IMR-90 (cell line): Measurements from ENCODE around the gene SLC30A5. TPM values are rescaled to one million over a fixed set of nuclear protein-coding genes. Genes with fewer than 3 reads are reported as not detected.

Source experiments
- ATAC-seq: fragments of 200-7000 bp; cut with Tn5 transposase; 2 replicates; pipeline ENCODE4 v1.9.1; 2020; ENCODE audit warnings: low read depth, mild to moderate bottlenecking, moderate library complexity
- BruUV-seq: library from RNA; stranded (reverse); fragments of 400-500 nt; replicated peaks from 2 replicates; lab custom pipeline; 2021; lab: Mats Ljungman, UMichigan
- CTCF ChIA-PET: fragments of 300-600 bp; formaldehyde crosslinking; extraction: SDS; loops from one replicate; lab custom pipeline; 2021; ENCODE audit warnings: antibody characterized with exemption; lab: Yijun Ruan, JAX
- POLR2A ChIA-PET: fragments of 300-600 bp; sonication (Branson Sonifier 250); formaldehyde crosslinking; loops from one replicate; lab custom pipeline; 2022; ENCODE audit warnings: antibody characterized with exemption; ENCODE audit not compliant: unreplicated experiment; lab: Charles Lee
- DNase-seq: peaks from one replicate; pipeline ENCODE4 v3.0.0; 2013
- H2AFZ ChIP-seq: replicated peaks from 2 replicates; pipeline ENCODE3; 2013; ENCODE audit warnings: low read length, mild to moderate bottlenecking; ENCODE audit not compliant: poor library complexity
- H2AK5ac ChIP-seq: 2 replicates; pipeline ENCODE4 v1.6.1; 2013; ENCODE audit warnings: low read depth, low read length, inconsistent platforms
- H2AK9ac ChIP-seq: replicated peaks from 2 replicates; pipeline ENCODE3; 2013; ENCODE audit warnings: mild to moderate bottlenecking, low read depth, low read length, moderate library complexity; ENCODE audit not compliant: poor library complexity
- H2BK120ac ChIP-seq: 2 replicates; pipeline ENCODE4 v1.6.1; 2013; ENCODE audit warnings: low read depth, low read length, inconsistent platforms
- H2BK15ac ChIP-seq: 3 replicates; pipeline ENCODE4 v1.6.1; 2013; ENCODE audit warnings: low read depth, low read length, inconsistent platforms
- H2BK20ac ChIP-seq: 2 replicates; pipeline ENCODE4 v1.6.1; 2013; ENCODE audit warnings: low read depth, mild to moderate bottlenecking, inconsistent platforms, low read length, moderate library complexity
- H2BK5ac ChIP-seq: 2 replicates; pipeline ENCODE4 v1.6.1; 2013; ENCODE audit warnings: mild to moderate bottlenecking, low read depth, low read length, inconsistent platforms; ENCODE audit not compliant: poor library complexity, severe bottlenecking
- H3K14ac ChIP-seq: replicated peaks from 2 replicates; pipeline ENCODE4 v1.6.1; 2013; ENCODE audit warnings: low read depth, low read length, inconsistent platforms
- H3K18ac ChIP-seq: 2 replicates; pipeline ENCODE4 v1.6.1; 2013; ENCODE audit warnings: low read depth, low read length, control low read depth
- H3K23ac ChIP-seq: 2 replicates; pipeline ENCODE4 v1.6.1; 2013; ENCODE audit warnings: low read depth, low read length, inconsistent platforms
- H3K27ac ChIP-seq: 2 replicates; pipeline ENCODE4 v1.5.1; 2013; ENCODE audit warnings: mild to moderate bottlenecking, control low read depth, low read length; ENCODE audit not compliant: insufficient read depth
- H3K27me3 ChIP-seq: 2 replicates; pipeline ENCODE4 v1.6.1; 2013; ENCODE audit warnings: low read length; ENCODE audit not compliant: control insufficient read depth, insufficient read depth
- H3K36me3 ChIP-seq: 2 replicates; pipeline ENCODE4 v1.6.1; 2013; ENCODE audit warnings: low read length, mixed read lengths; ENCODE audit not compliant: control insufficient read depth, insufficient read depth
- H3K4ac ChIP-seq: 2 replicates; pipeline ENCODE4 v1.6.1; 2013; ENCODE audit warnings: low read depth, low read length, inconsistent platforms
- H3K4me1 ChIP-seq: 2 replicates; pipeline ENCODE4 v1.6.1; 2013; ENCODE audit warnings: low read length, mixed read lengths; ENCODE audit not compliant: control insufficient read depth, insufficient read depth
- H3K4me2 ChIP-seq: 2 replicates; pipeline ENCODE4 v1.6.1; 2013; ENCODE audit warnings: low read depth, mild to moderate bottlenecking, control low read depth, low read length, moderate library complexity
- H3K4me3 ChIP-seq: 2 replicates; pipeline ENCODE4 v1.5.1; 2013; ENCODE audit warnings: low read depth, mild to moderate bottlenecking, control low read depth, low read length, moderate library complexity; ENCODE audit not compliant: insufficient read depth
- H3K56ac ChIP-seq: 2 replicates; pipeline ENCODE4 v1.6.1; 2013; ENCODE audit warnings: low read length, inconsistent platforms; ENCODE audit not compliant: insufficient read depth; ENCODE audit errors: extremely low read depth
- H3K79me1 ChIP-seq, 2 experiments: 2 replicates each; pipeline ENCODE4 v1.6.1; 2013; ENCODE audit warnings: low read length in 2 of 2, inconsistent platforms in 1 of 2, low read depth in 1 of 2
- H3K9ac ChIP-seq: 2 replicates; pipeline ENCODE4 v1.6.1; 2013; ENCODE audit warnings: low read depth, low read length, control low read depth
- H3K9me1 ChIP-seq: 2 replicates; pipeline ENCODE4 v1.6.1; 2013; ENCODE audit warnings: low read length, inconsistent platforms; ENCODE audit not compliant: insufficient read depth
- H3K9me3 ChIP-seq: 2 replicates; pipeline ENCODE4 v1.6.1; 2013; ENCODE audit warnings: low read length; ENCODE audit not compliant: control insufficient read depth, insufficient read depth
- H4K20me1 ChIP-seq: 2 replicates; pipeline ENCODE4 v1.6.1; 2013; ENCODE audit warnings: low read length, inconsistent platforms; ENCODE audit not compliant: insufficient read depth
- H4K5ac ChIP-seq: 2 replicates; pipeline ENCODE4 v1.6.1; 2013; ENCODE audit warnings: mild to moderate bottlenecking, low read depth, low read length, control low read depth
- H4K8ac ChIP-seq, 2 experiments: 2 replicates each; pipeline ENCODE4 v1.6.1; 2013; ENCODE audit warnings: low read depth in 2 of 2, low read length in 2 of 2, control low read depth in 1 of 2, inconsistent platforms in 1 of 2
- H4K91ac ChIP-seq: 2 replicates; pipeline ENCODE4 v1.6.1; 2013; ENCODE audit warnings: low read depth, low read length, inconsistent platforms; ENCODE audit not compliant: insufficient read depth
- BHLHE40 ChIP-seq: fragments of 150-350 bp; IDR thresholded peaks from 2 replicates; pipeline ENCODE4 v1.6.1; 2016; ENCODE audit warnings: mild to moderate bottlenecking, low read depth, low read length
- CEBPB ChIP-seq: IDR thresholded peaks from 2 replicates; pipeline ENCODE4 v1.6.1; 2012; ENCODE audit warnings: low read depth, low read length, improper control_type of control experiment
- CHD1 ChIP-seq: IDR thresholded peaks from 2 replicates; pipeline ENCODE4 v1.6.1; 2012; ENCODE audit warnings: low read depth, low read length, improper control_type of control experiment
- MAFK ChIP-seq: IDR thresholded peaks from 2 replicates; pipeline ENCODE4 v1.6.1; 2012; ENCODE audit warnings: low read depth, low read length, improper control_type of control experiment
- MAZ ChIP-seq: IDR thresholded peaks from 2 replicates; pipeline ENCODE4 v1.6.1; 2012; ENCODE audit warnings: low read depth, mild to moderate bottlenecking, low read length, improper control_type of control experiment, moderate library complexity, borderline replicate concordance
- MXI1 ChIP-seq: IDR thresholded peaks from 2 replicates; pipeline ENCODE4 v1.6.1; 2012; ENCODE audit warnings: low read depth, mild to moderate bottlenecking, low read length, moderate library complexity, borderline replicate concordance
- POLR2A ChIP-seq: IDR thresholded peaks from 2 replicates; pipeline ENCODE4 v1.6.1; 2012; ENCODE audit warnings: mild to moderate bottlenecking, low read depth, low read length
- RAD21 ChIP-seq: IDR thresholded peaks from 2 replicates; pipeline ENCODE4 v1.6.1; 2012; ENCODE audit warnings: low read length, improper control_type of control experiment
- RCOR1 ChIP-seq: IDR thresholded peaks from 2 replicates; pipeline ENCODE4 v1.6.1; 2012; ENCODE audit warnings: mild to moderate bottlenecking, low read length, improper control_type of control experiment; ENCODE audit not compliant: insufficient replicate concordance
- RFX5 ChIP-seq: IDR thresholded peaks from 2 replicates; pipeline ENCODE4 v1.8.0; 2012; ENCODE audit warnings: low read depth, mild to moderate bottlenecking, low read length, moderate library complexity
- SMC3 ChIP-seq: fragments of 150-350 bp; IDR thresholded peaks from 2 replicates; pipeline ENCODE4 v1.6.1; 2016; ENCODE audit warnings: low read depth, mild to moderate bottlenecking, antibody characterized with exemption, low read length, moderate library complexity
- USF2 ChIP-seq: fragments of 150-350 bp; IDR thresholded peaks from 2 replicates; pipeline ENCODE4 v1.6.1; 2017; ENCODE audit warnings: mild to moderate bottlenecking, antibody characterized with exemption, low read length, low read depth
- WGBS, 2 experiments: methylation state at CpG; one replicate each; pipeline versions ENCODE4 v1.1.5 to v1.1.7; 2013; ENCODE audit warnings: missing lambda C conversion rate in 2 of 2; ENCODE audit not compliant: insufficient read length in 1 of 2; ENCODE audit errors: extremely low coverage in 2 of 2; 5-methylcytosine and 5-hydroxymethylcytosine counted together
- dilution Hi-C: fragments of 300-500 bp; cut with HindIII; formaldehyde crosslinking; loops from one replicate; pipeline ENCODE4 v1.14.3; 2018; ENCODE audit warnings: low sequenced_read_pairs; ENCODE audit not compliant: unreplicated experiment
- in situ Hi-C: fragments of 300-500 bp; cut with MboI; formaldehyde crosslinking; loops from 3 replicates; pipeline ENCODE4 v1.14.3; 2019; ENCODE audit warnings: low sequenced_read_pairs, inconsistent platforms, mixed read lengths
- intact Hi-C: fragments of 100-400 bp; cut with micrococcal nuclease; formaldehyde crosslinking; loops from 2 replicates; pipeline ENCODE4 v1.10.0; 2022
- polyA plus RNA-seq, 3 experiments: library from polyadenylated mRNA; depleted of rRNA; stranded (reverse); fragments of >200 nt; gene quantifications; 2 replicates each; pipeline ENCODE4 v1.2.3, GENCODE V29; 2012; ENCODE audit warnings: low replicate concordance in 1 of 3
- total RNA-seq: library from RNA; depleted of rRNA; stranded (reverse); fragments of >200 nt; gene quantifications from 2 replicates; pipeline ENCODE4 v1.2.3, GENCODE V29; 2012

SLC30A5 gene
- total and polyA plus RNA-seq, 2 of the 4 experiments (the other 2 are of a cell fraction) = 21.2 to 34.8 TPM

- ATAC-seq (no peak), DNase-seq (no peak)
- WGBS, 2 experiments = 73% methylated on average over 5 of the region's 5 CpGs; no CpG with 5 or more reads in 1 of the 2 experiments
- H4K8ac ChIP-seq = no peak overlapping the region
- H3K4me2 ChIP-seq = no peak overlapping the region
- no peaks in the 10 kb centered on the region for H3K9me3 ChIP-seq
- peaks cover under 1% of the 10 kb centered on the region; the same call in 1 of the 2 replicates for H3K4me1 ChIP-seq
- no peak overlapping the region for H4K91ac ChIP-seq
- no peak overlapping the region for H2AK9ac ChIP-seq
- H3K23ac ChIP-seq = no peak overlapping the region
- intact Hi-C loops = no loop called here
- H2AFZ ChIP-seq = no peak overlapping the region
- no peaks in the 10 kb centered on the region for H3K79me1 ChIP-seq
- H2BK120ac ChIP-seq = no peak overlapping the region
- no peak overlapping the region for H3K56ac ChIP-seq
- H4K5ac ChIP-seq = no peak overlapping the region
- H2BK20ac ChIP-seq = no peak overlapping the region
- H3K9ac ChIP-seq = no peak overlapping the region
- no peak overlapping the region for H3K14ac ChIP-seq
- in situ Hi-C loops = no loop called here
- H3K27ac ChIP-seq = no peak overlapping the region
- TF ChIP-seq SMC3 (no peak), MAFK (no peak), BHLHE40 (no peak), USF2 (no peak), CEBPB (no peak), POLR2A (no peak), MAZ (no peak), MXI1 (no peak), CHD1 (no peak), RFX5 (no peak), RAD21 (no peak), RCOR1 (no peak)
- no peak overlapping the region for H3K4ac ChIP-seq
- dilution Hi-C loops = no loop called here
- ChIA-PET POLR2A (no interaction called here), CTCF (no interaction called here)
- H2BK15ac ChIP-seq = no peak overlapping the region
- H3K36me3 ChIP-seq = no peaks in the 10 kb centered on the region
- peaks cover 4% of the 10 kb centered on the region for H3K27me3 ChIP-seq
- no peak overlapping the region for H3K4me3 ChIP-seq
- no TSS peak for BruUV-seq
- no peak overlapping the region for H3K18ac ChIP-seq
- H2BK5ac ChIP-seq = no peak overlapping the region
- H3K9me1 ChIP-seq = no peaks in the 10 kb centered on the region
- no peak overlapping the region for H2AK5ac ChIP-seq
- no peaks in the 10 kb centered on the region for H4K20me1 ChIP-seq
Observed at GRCh38 chr5:69086206-69086605, 7.6 kb upstream of the SLC30A5 start.
